NCI-H2081 (cell line): ENCODE measurements around the gene JARID2.

ENCODE experiments used
- DNase-seq, 2 experiments: peaks; one replicate each; lab custom pipeline; 2025; lab: John Stamatoyannopoulos, UW

JARID2 gene

DNA sequence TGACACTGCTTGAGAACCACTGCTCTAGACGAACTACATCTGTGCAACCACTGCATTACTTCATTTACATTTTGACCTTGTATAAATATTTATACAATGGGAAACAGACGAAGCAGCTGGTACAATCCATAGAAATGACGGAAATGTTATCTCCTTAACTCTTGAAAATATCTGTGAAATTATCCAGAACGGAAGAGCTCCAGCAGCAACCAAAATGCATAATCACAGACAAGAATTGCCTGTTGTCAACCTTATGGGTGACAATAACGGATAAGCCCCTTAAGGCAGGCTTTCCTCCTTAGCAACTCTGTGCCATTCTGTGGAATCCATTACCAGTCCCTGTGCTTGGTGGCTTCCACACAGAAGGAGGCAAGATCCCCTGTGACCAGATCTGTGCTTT is 301.5 kb downstream of the JARID2 start:
- DNase-seq, result no peak

DNA sequence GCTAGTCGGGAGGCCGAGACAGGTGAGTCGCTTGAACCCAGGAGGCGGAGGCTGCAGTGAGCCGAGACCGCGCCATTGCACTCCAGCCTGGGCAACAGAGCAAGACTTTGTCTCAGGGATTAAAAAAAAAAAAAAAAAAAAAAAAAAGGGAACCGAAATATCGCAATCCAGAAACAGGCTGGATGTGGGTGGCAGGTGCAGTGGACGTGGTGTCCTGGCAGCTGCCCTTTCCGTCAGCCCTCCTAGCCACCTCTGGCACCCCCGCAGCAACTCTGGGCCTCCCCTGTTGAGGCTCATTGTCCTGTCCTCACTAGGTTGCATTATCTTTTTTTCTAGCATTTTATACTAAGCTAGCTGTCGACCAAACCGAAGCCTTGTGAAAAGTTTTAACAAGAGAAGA is 303.5 kb downstream of the JARID2 start:
- no peak for DNase-seq

DNA sequence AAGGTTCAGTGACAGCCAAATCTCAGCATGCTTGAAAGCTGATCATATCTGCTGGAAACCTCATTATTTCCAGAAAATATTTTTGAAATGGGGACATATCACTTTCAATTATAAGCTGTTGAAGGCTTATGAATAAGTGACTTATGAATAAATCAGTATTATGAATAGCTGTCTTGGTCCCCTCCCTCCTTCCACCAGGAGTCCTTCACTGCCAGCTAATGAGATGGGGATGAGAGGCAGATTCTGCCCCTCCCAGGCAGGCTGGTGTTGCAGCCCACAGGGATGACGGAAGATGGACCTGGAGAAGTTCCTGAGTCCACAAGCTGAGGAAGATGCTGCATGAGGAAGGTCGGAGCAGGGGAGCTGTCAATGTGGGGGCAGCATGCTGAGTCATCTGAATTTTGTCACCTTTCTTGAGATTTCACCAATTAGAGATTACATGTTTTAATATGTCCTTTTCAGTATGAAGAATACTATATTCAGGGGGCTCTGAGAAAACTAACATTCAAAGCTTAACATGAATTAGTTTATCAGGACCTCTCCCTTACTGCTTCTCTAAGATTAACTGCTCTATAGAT is 304.8 kb downstream of the JARID2 start:
- no peak for DNase-seq

DNA sequence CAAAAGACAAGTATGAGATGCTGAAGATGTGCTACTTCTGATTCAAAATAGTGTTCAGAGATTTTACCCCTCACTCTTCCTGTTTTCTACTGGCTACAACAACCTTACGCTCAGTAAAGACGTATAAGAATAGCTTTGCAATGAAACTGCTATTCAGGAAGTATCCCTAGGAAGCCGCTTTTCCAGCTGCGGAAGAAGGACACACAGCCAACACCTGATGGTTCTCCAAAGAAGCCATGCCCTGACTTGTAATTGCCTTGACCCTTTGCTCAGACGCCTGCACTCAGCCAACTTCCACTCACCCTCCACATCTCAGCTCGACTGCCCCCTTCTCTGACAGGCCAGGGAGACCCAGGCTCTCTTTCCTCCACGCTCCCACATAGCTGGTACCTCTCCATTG is 305.4 kb downstream of the JARID2 start:
- no peak for DNase-seq

DNA sequence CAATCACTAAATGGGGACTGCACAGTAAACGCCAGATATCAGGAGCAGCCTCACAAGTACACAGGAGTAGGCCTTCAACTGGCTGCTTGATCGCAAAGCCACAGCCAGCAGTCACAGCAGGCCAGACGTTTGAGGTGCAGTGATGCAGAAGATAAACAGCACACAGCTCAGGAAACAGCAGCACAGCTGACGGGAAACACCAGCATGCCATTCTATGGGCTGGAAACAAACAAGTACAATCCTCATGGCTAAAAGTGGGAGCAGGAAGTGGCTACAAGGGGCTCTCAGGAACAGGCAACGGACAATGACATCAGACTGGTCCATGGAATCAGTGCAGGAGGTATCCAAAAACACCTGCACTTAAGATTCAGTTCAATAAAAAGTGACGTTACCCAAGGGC is 305.9 kb downstream of the JARID2 start:
- DNase-seq, result peak; percentile 26 to 73

DNA sequence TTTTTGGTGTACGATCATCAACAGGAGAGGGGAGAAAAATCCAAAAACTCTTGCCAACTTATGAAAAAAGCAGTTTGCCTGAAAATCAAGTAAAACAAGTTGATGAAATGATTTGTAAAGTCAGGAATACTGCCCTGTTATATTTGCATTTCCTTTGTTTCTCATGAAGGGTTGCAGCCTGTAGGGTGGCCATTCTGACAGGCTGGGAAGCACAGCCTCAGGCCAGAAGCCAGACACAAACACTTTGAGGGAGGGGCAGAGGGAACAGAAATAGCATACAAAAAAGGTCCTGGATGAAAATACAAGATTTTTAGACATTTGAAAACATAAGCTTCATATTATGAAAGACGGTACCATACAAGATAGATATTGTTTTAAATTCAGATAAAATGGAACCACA is 307.2 kb downstream of the JARID2 start:
- no peak for DNase-seq

DNA sequence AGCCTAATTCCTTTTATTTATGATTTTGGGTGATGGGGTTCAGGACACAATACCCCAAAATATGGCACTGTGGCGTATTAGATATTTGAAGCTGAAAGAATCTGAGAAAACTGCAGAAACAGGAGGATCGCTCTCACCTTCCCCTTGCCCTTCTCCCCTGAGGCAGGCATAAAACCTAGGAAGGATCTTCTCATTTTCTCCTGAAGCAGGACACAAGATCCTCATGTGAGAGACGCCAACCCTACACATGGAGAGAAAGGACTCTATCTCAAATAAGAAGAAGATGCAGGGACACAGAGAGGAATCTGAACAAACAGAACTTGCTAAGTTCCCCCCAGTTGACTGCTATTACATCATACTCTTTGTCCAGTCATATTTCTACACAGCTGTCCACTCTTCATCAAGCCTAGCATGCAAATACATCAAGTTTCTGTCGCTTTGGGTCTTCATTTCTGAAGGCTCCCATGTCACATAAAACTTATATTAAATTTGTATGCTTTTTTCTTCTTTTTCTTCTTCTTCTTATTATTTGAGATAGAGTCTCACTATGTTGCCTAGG is 307.9 kb downstream of the JARID2 start:
- DNase-seq, result no peak

DNA sequence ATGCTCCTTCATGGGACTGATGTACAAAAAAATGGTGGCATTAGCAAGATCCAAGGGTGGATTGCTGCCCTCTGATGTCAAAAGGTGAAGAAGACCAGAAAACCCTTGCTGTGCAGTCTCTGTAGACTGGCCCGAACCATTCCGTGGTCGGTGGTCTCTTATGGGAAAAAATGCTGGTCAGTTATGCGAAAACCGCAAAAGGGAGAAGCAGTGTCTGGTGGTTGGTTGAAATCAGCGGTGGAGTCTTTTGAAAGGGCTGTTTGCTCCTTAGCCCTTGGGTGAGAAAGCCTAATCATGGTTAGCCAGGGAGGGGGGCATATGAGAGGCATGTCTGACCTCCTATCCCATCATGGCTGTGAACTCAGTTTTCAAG is 308.8 kb downstream of the JARID2 start:
- DNase-seq, result no peak

DNA sequence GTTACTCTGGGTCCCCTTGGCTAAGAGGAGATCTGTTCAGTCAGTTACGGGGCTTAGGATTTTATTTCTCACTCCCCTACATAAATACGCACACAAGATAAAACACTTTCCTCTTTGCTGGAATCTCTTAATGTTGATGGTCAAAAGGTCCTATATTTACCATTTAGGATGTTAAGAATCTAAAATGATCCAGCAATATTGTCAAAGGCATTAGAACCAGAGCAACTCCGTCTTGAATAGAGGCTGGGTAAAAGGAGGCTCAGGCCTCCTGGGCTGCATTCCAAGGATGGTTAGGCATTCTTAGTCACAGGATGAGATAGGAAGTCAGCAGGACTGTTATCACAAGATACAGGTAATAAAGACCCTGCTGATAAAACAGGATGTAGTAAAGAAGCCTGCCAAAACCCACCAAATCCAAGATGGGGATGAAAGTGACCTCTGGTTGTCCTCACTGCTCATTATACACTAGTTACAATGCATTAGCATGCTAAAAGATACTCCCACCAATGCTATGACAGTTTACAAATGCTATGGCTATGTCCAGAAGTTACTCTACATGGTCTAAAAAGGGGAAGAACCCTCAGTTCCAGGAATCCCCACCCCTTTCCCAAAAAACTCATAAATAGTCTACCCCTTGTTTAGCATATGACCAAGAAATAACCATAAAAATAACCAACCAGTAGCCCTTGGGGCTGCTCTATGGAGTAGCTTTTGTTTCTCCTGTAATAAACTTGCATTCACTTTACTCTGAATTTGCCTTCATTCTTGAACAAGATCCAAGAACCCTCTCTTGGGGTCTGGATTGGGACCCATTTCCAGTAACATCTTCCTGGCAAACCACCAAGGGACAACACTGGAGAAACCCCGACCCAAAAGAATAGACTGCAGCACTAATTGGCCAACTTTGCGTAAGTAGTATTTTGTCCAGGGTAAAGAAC is 309.5 kb downstream of the JARID2 start:
- no peak for DNase-seq

DNA sequence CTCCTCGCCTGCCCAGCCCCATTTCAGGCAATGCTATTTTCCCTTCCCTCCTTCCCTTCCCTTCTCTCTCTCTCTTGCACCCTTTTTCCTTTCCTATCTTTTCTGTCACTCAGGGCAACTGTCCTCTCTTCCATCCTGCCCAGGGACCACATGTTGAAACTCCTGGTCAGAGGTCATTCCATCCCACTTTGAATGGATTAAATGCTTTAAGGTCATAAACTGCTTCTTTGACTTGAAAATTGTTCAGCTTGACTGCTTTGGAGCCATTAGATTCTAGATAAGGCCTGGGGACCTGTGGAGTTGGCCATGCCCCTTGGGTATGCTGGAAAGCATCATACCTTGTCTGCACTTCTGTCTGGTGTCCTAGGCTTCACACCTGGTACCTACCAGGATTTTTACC is 310.8 kb downstream of the JARID2 start:
- DNase-seq, result no peak

DNA sequence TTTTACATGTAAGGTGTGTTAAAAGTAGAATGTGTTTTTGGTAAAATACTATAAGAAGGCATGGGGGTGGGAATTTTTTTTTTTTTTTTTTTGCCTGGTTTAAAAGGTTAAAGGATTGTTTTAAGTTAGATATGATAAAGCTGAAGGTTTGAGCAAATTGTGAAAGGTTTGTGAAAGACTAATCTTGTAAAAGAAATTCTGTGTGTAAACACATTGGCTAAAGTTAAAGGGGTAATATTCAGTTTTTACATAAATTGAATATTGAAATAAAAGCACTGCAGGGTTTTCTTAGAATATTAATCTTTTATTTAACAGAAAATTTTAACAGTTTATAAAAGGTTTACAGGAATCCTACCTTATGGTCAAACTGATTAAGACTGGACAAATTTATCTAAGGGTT is 311.3 kb downstream of the JARID2 start:
- DNase-seq, result no peak

DNA sequence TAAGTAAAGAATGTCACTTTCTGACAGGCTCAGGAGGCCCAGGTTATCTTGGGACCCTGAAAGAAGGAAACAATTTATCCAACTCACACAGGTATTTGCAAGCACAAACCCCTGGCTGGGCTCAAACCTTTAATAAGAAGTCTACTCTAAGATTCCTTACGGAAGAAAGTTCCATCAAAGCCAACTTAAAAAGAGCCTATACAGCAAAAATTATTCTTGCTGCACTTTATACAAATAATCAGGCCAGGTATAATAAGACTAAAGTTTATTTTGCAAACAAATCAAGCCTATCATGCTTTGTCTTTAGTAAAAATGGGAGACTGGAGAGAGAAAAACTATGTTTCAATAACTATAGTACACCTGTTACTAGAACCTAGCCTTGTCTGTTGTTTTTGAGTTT is 314.8 kb downstream of the JARID2 start:
- DNase-seq, result no peak

DNA sequence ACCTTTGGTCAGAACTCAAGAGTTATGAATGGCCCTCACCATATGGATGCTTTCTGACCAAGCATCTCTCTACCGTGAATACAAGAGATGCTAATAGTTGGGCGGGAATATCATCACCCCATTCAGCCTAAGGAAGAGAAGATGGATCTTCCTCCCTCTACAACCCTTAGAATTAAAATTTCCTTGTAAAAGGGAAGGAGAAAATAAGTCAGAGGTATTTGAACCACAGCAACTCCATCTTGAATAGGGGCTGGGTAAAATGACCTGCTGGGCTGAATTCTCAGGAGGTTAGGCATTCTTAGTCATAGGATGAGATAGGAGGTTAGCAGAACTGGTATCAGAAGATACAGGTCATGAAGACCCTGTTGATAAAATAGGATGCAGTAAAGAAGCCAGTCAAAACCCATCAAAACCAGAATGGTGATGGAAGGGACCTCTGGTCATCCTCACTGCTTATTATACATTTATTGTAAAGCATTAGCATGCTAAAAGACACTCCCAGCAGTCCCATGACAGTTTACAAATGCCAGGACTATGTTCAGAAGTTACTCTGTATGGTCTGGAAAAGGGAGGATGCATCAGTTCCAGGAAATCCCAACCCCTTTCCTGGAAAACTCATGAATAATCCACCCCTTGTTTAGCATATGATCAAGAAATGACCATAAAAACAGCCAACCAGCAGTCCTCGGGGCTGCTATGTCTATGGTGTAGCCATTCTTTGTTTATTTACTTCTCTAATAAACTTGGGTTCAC is 315.8 kb downstream of the JARID2 start:
- DNase-seq, result no peak

DNA sequence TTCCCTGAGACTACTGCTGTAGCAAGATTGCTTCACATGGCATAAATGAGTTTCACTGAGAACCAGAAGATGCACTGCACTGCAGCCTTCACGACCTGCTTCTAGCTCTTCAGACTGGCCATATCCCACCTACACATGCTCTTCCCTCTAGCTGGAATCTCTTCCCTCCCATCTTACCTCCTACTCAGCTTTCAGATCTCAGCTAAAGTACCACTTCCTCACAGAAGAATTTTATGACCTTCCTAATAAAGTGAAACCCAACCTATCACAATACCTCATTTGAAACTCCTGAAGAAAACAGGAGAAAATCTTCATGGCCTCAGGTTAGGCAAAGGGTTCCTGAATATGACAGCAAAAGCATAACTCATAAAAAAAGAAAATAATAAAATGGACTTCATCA is 317.1 kb downstream of the JARID2 start:
- DNase-seq, result no peak

DNA sequence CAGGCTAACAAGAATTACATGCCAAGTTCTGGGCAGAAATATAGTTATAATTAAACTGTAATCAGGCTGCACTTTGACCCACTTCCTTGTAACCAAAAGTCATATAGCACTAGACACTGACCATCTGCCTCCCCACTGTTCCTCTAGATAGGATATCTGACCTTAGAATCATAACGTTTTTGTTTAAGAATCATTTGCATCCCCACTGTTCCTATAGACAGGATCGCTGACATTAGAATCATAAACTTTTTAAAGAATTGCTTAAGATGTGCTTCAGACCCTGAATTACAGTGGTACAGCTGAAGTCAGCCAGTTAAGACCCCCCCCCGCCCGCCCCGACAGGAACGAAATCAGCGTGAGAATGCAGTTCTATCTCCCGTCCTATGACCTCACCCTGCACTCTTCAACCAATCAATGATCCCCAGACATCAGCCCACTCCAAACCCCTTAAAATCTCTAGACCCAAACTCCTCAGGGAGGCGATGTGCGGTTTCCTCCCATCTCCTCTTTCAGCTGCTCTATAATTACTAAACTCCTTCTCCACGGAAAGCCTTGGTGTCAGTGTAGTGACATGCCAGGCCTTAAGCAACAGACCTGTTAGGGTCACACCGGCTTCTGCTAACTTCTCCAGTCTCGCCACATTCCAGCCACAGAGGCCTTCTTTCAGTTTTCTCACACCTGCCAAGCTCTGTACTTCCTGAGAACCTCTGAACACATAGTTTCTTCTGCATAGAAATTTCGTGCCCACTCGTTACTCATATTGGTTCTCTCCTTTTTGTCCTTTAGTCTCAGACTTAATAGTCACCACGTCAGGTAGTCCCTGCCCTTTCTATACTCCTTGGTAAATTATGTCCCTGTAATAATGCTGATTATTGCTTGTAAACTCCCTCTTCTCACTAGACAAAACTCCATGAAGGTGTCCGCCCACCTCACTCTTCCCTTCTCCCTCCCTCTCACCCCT is 323.4 kb downstream of the JARID2 start:
- DNase-seq, result no peak

DNA sequence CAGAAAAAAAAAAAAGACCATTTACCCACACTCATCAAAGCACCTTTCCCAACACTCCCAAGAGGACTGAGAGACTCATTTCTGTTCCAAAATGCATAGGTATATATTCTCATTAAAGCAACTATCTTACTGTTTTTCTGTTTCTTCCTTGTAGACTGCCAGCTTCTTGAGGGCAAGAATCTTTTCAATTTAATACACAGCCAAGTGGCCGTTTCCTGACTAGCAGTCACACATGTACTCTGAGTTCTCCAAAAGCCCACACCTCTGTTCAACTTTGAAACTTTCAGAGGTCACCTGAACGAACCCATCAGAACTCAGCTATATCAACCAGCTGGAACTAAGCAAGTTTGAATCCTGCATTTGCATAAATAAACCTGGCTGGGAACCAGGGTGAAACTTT is 324.3 kb downstream of the JARID2 start:
- DNase-seq, result no peak
